T47D (cell line): Measurements from ENCODE around the gene RAB6C.
"Not testable (repeated sequence)": the region's sequence is repeated elsewhere in the genome, so short reads cannot be mapped to it uniquely, and the experiment has no call there.

ENCODE experiments used
- DNase-seq, 2 experiments: peaks; one replicate each; pipeline versions ENCODE4 v3.0.0 to v3.0.0-alpha.2; 2011 to 2012; ENCODE audit warnings: low read depth in 1 of 2, low spot score in 1 of 2
- JUND ChIP-seq: IDR thresholded peaks from 2 replicates; pipeline ENCODE4 v1.6.1; 2012; ENCODE audit warnings: low read depth
- in situ Hi-C: cut with HindIII; loops from 2 replicates; pipeline ENCODE4 v1.10.0; 2016; ENCODE audit warnings: low sequenced_read_pairs, low pct_unique_long_range_greater_than_20kb

The RAB6C gene

GRCh38 chr2:129975016-129975774 lies 4.3 kb upstream of the RAB6C start:
- in situ Hi-C loops, result no loop called here
- DNase-seq, result peak in 1 of 2 experiments; percentile 55
- TF ChIP-seq JUND, result no peak

GRCh38 chr2:129976969-129977368 lies 2.5 kb upstream of the RAB6C start:
- in situ Hi-C loops, DNase-seq: not testable (repeated sequence)

GRCh38 chr2:129977986-129978385 lies 1.5 kb upstream of the RAB6C start:
- TF ChIP-seq JUND, result no peak
- DNase-seq, result no peak
- in situ Hi-C loops, result no loop called here

GRCh38 chr2:129980246-129980645 lies 780 bp downstream of the RAB6C start:
- DNase-seq, result peak in 1 of 2 experiments; percentile 42
- in situ Hi-C loops, result not testable (repeated sequence)

GRCh38 chr2:129981689-129982088 lies 2.2 kb downstream of the RAB6C start:
- in situ Hi-C loops, result not testable (repeated sequence)

GRCh38 chr2:129984426-129984825 lies 5.0 kb downstream of the RAB6C start:
- no peak for DNase-seq
- in situ Hi-C loops, result no loop called here
- no peak for TF ChIP-seq JUND

More at GRCh38 chr2:129981689-129982088, 2.2 kb downstream of the RAB6C start:
- peak in 1 of 2 experiments; percentile 51 for DNase-seq

GRCh38 chr2:129992415-129993006 lies 13.0 kb downstream of the RAB6C start:
- DNase-seq, in situ Hi-C loops: not testable (repeated sequence)

GRCh38 chr2:129993151-129993550 lies 13.7 kb downstream of the RAB6C start:
- DNase-seq, in situ Hi-C loops: not testable (repeated sequence)

- DNase-seq, in situ Hi-C loops: not testable (repeated sequence)
Measured at GRCh38 chr2:129996657-129997237, 17.3 kb downstream of the RAB6C start.

- DNase-seq, in situ Hi-C loops: not testable (repeated sequence)
Measured at GRCh38 chr2:129998771-129999170, 19.3 kb downstream of the RAB6C start.

- in situ Hi-C loops, DNase-seq: not testable (repeated sequence)
Measured at GRCh38 chr2:130005862-130006261, 26.4 kb downstream of the RAB6C start.

GRCh38 chr2:130016701-130017100 lies 37.2 kb downstream of the RAB6C start:
- in situ Hi-C loops, DNase-seq: not testable (repeated sequence)

- DNase-seq, result no peak
- in situ Hi-C loops, result no loop called here
- TF ChIP-seq JUND, result no peak
Measured at GRCh38 chr2:130019402-130019801, 39.9 kb downstream of the RAB6C start.

- DNase-seq, in situ Hi-C loops: not testable (repeated sequence)
Measured at GRCh38 chr2:130020069-130020468, 40.6 kb downstream of the RAB6C start.

- DNase-seq, in situ Hi-C loops: not testable (repeated sequence)
Measured at GRCh38 chr2:130025931-130026330, 46.5 kb downstream of the RAB6C start.
